Germinal center (tissue), 1 donor: ENCODE data around the gene ZFP36.

Source experiments
- DNase-seq: peaks from one replicate; pipeline ENCODE4 v3.0.0; 2012; ENCODE audit warnings: mixed read lengths, low spot score

Gene ZFP36

GRCh38 chr19:39384839-39385568 is 21.6 kb upstream of the ZFP36 start:
- DNase-seq = no peak

DNA sequence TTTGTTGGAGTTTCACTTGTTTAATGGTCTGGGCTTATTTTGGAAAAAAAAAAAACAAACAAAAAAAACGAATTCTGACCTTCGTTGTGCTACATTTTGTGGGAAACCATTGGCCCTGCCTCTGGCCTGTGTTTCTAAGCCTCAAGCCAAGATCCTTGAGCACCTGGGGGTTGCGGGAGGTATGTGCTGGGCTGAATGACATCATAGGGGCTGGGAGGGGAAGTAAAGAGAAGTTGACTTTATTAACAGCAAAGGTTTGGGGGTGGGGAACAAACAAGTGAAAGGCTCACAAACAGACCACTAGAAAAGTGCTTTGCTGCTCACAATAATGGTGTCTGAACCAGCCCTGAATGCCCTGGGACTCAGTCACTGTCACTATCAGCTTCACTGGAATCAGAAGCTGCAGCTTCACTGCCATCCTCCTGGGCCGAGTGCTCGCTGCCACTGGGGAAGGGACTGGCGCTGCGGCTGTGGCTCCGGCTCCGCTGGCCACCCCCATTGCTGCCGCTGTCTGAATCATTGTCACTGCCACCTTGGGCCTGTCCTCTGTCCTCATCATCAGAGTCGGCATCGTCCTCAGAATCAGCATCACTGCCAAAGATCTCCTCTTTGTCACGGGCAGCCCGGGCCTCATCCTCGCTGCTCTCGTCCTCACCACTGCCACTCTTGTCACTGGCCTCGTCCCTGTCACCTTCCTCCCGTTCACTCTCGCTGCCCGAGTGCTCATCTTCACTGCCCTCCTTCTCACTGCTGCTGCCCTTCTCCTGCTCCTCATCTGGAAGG is 20.8 kb upstream of the ZFP36 start:
- no peak for DNase-seq

GRCh38 chr19:39386557-39386956 is 20.1 kb upstream of the ZFP36 start:
- no peak for DNase-seq

DNA sequence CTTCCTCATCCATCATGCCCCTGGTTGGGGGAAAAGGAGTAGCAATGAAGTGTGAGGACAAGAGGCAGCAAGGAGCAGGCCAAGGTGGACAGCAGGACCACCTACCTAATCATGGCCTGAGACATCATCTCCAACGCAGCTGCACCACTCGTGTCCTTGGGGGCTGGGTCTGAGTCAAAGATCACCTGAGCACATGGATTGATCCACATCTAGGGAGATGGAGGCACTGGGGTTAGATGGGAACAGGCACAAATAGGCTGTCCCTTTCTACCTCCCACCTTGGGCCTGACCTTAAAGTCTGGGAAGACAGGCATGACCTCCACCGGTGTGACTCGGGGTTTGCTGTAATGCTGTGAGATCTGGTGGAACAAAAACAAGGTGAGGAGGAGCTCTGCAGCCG is 18.0 kb upstream of the ZFP36 start:
- DNase-seq = no peak

- no peak for DNase-seq
These were observed 16.8 kb upstream of the ZFP36 start for GRCh38 chr19:39389631-39390414.

GRCh38 chr19:39390451-39390750 is 16.2 kb upstream of the ZFP36 start:
- DNase-seq = peak; percentile 82

GRCh38 chr19:39390751-39391437 is 15.8 kb upstream of the ZFP36 start, which contains the start of the genes MED29 and PAF1:
Gene MED29 (plus strand): TSS chr19:39391378. CDS start chr19:39391423, 45 bp downstream.
Gene PAF1 (minus strand): TSS chr19:39391106. CDS start chr19:39390864, 242 bp downstream.
- DNase-seq = peak; percentile 99

DNA sequence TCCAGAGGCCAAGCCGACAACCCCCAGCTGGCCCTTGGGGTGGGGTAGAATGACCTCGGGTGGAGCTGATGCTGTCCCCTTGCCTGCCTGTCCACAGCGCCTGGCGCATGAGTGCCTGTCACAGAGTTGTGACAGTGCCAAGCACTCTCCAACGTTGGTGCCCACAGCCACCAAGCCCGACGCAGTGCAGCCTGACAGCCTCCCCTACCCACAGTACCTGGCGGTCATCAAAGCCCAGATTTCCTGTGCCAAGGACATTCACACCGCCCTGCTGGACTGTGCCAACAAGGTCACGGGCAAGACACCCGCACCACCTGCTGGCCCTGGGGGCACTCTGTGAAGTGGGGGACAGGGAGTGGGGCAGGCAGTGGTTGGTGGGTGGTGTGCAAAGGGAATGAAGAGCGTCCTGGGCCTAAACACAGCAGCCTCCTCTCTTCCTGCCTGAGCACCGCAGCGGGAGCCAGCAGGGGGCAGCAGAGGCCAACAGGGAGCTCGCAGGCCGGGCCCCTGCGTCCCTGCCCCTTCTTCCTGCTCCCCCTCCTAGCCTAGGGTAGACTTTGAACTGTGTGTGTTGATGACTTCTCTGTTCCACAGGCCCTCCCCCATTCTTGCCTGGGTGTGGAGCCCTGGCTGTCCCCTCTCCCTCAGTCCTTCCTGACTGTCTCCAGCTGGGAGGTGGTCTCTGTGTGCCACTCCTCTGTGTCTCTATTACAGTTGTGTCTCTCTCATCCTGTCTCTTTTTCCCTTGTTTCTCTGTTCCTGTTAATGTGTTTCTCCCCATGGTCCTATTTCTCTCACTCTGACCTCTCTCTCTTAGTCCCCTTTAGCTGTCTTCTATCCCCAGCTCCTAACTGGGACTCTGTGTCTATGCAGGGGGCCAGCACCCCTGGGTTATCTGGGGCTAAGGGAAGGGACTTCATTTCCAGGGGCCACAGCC is 9.0 kb upstream of the ZFP36 start:
- DNase-seq = peak; percentile 89

DNA sequence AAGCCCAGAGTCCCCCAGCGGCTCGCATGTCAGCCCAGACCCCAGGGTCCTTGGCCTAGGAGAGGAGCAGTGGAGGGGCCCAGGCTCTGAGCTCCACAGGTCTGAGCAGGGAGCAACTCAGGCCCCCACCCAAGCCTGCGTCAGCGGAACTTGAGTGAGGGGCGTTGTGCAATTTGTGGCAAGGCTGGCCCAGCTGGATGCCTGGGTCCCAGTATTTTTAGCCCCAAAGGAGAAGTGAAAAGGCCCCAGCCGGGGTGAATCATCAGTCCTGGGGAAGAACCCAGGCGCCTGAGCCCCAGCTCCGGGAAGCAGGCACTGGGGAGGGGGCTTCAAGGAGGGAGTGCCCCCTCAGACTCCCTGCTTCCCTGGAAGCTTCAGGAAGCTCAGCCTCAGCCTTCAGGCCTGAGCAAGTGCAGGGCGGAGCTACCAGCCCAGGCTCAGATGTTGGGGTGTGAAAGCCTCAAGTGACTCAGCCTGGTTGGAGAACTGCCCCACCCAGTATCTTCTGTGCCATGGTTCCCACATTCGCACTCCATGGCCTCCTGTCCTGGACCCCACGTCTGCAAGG is 8.3 kb upstream of the ZFP36 start:
- no peak for DNase-seq

GRCh38 chr19:39399668-39400050 is 7.0 kb upstream of the ZFP36 start:
- no peak for DNase-seq

DNA sequence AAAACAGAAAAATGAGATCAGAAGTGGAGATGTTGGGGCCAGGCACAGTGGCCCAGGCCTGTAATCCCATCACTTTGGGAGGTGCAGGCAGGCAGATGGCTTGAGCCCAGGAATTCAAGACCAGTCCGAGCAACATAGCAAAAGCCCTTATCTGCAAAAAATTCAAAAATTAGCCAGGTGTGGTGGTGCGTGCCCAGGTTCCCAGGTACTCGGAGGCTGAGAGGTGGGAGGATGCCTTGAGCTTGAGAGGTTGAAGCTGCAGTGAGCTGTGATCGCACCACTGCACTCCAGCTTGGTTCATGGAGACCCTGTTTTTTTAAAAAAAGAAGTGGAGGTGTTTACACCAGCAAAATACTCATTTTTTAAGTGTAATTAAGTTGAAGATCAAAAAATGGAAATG is 6.6 kb upstream of the ZFP36 start:
- DNase-seq = no peak

DNA sequence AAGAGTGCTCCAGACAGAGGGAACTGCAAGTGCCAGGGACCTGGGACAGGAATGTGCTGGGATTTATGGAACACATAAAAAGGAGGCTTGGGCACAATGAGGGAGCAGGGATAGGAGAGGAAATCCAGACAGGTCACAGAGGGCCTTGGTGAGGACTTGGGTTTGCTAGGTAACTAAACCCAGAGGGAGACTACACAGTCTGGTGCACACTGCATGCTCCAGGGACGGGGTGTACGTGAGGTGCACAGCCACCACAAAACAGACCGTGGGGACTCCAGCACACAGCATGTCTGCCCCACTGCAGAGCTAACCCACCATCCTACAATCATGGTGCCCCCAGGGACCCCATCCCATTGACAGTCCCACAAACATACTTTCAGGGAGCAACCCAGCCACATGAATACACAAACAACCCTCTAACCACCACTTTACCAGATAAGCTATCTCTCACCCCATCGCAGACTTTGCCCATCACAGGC is 5.5 kb upstream of the ZFP36 start:
- no peak for DNase-seq

DNA sequence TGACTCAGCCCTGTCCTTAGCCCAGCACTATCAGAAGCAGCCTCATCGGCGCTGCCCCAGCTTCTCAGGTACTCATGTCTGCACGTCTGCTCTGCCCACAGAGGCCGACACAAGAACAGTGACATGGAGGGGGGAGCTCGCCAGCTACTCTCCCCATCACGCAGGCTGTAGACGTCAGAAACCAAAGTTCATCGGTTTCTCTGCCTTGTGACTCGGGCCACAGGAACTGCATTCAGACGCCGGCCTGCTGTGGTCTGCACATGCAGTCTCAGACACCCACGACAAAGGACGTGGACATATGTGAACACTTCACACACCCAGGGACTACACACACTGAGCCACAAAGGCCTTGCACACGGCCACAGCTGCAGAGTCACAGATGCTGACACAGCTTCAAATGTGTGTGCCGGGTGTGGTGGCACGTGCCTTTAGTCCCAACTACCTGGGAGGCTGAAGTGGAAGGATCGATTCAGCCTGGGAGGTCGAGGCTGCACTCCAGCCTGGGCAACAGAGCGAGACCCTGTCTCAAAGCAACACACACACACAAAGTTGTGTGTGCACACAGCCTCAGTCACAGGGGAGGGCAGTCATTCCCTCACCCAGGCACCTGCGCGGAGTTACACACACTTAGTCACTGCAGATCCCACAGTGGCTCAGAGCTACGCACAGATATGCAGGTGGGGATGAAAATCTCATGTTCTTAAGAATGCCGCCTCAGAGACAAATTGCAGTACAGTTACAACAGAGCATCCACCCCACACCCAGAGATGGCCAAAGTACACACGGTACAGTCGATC is 4.9 kb upstream of the ZFP36 start:
- DNase-seq = no peak

- DNase-seq = peak; percentile 72
These were observed 4.0 kb upstream of the ZFP36 start for GRCh38 chr19:39402346-39403300.

- DNase-seq = peak; percentile 76
These were observed 3.0 kb upstream of the ZFP36 start for GRCh38 chr19:39403331-39404312.

DNA sequence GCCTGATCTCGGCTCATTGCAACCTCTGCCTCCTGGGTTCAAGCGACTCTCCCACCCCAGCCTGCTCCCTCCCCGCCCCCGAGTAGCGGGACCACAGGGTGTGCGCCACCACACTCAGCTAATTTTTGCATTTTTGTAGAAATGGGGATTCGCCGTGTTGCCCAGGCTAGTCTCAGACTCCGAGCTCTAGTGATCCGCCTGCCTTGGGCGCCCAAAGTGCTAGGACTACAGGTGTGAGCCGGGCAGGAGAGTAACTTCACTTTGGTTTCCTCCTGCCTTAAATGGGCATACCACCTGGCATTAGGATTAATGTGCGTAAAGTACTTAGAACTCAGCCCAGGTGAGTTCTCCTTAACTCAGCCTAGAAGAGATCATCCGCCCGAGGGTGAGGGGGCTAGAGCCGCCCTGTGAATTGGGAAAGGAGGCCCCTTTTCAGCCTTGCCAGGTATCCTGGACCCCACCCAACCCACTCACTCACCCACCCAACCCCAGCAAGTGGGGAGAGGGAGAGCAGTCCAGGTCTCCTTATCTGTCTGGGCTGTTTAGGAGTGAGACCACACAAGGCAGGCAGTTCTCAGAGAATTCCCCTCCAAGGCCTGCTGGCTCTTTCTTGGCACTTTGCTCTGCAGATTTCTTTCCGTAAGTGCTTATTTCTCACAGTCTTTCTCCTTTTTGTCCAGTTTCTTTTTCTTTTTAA is 1.2 kb upstream of the ZFP36 start:
- no peak for DNase-seq
